Thyroid gland (tissue), 4 donors: ENCODE data around the gene RAET1E. TPM values are rescaled to one million over a fixed set of nuclear protein-coding genes. Genes with fewer than 3 reads are reported as not detected.

Source experiments
- DNase-seq, 2 donors: peaks; one replicate each; pipeline ENCODE4 v3.0.0-alpha.2; 2019
- H3K27ac ChIP-seq, 3 donors: fragments of 200-600 bp; sonication (generic); 1 replicate in 2 of 3; 2 replicates in 1 of 3; pipeline ENCODE4 v1.5.1; 2016 to 2019; ENCODE audit warnings: mild to moderate bottlenecking in 1 of 3, moderate library complexity in 1 of 3
- H3K27me3 ChIP-seq: fragments of 200-600 bp; sonication (generic); one replicate; pipeline ENCODE4 v1.5.1; 2019
- H3K36me3 ChIP-seq, 2 donors: fragments of 200-600 bp; sonication (generic); one replicate each; pipeline ENCODE4 v1.5.1; 2016 to 2019
- H3K4me1 ChIP-seq, 2 donors: fragments of 200-600 bp; sonication (generic); one replicate each; pipeline ENCODE4 v1.5.1; 2017 to 2019
- H3K4me3 ChIP-seq, 3 donors: fragments of 200-600 bp; sonication (generic); replicated peaks in 1 of 3; 1 replicate in 2 of 3; 2 replicates in 1 of 3; pipeline ENCODE4 v1.5.1; 2016; ENCODE audit warnings: mild to moderate bottlenecking in 1 of 3
- H3K9me3 ChIP-seq: fragments of 200-600 bp; sonication (generic); one replicate; pipeline ENCODE4 v1.5.1; 2017
- CTCF ChIP-seq, 6 experiments: fragments of 200-600 bp in 3 of 6; fragments of 450-650 bp in 3 of 6; sonication (generic) in 3 of 6; IDR thresholded peaks; one replicate each; pipeline ENCODE4 v1.5.1; 2016 to 2019; ENCODE audit warnings: antibody characterized with exemption in 6 of 6, mild to moderate bottlenecking in 2 of 6, inconsistent platforms in 1 of 6, moderate library complexity in 1 of 6
- POLR2A ChIP-seq, 2 donors: fragments of 450-650 bp; IDR thresholded peaks; one replicate each; pipeline ENCODE4 v1.6.1; 2017; ENCODE audit warnings: antibody characterized with exemption in 2 of 2, mild to moderate bottlenecking in 2 of 2, moderate library complexity in 1 of 2
- WGBS, 2 donors: methylation state at CpG; one replicate each; pipeline ENCODE4 v1.1.5; 2017; 5-methylcytosine and 5-hydroxymethylcytosine counted together
- intact Hi-C: fragments of 100-400 bp; cut with DNase I; formaldehyde crosslinking; loops from one replicate; pipeline ENCODE4 v1.15.1; 2023
- total RNA-seq, 4 donors: library from RNA; depleted of rRNA; stranded (reverse); fragments of >200 nt; gene quantifications; one replicate each; pipeline ENCODE4 v1.2.3, GENCODE V29; 2016

The RAET1E gene
- total RNA-seq, 4 donors from 2014 or later: 1.7 TPM; not detected in 3

GRCh38 chr6:149918151-149918905, 20.4 kb upstream of the RAET1E start:
- H3K4me3 ChIP-seq: no peak overlapping the region
- peaks cover 1 to 8% of the 10 kb centered on the region in 2 donors for H3K4me1 ChIP-seq
- no peak for DNase-seq
- TF ChIP-seq CTCF (IDR thresholded peaks at IDR 0.05) (no peak), POLR2A (IDR thresholded peaks at IDR 0.05) (no peak)
- no peaks in the 10 kb centered on the region for H3K9me3 ChIP-seq
- no peaks in the 10 kb centered on the region for H3K36me3 ChIP-seq
- WGBS, 2 donors: 91% methylated on average over 6 of the region's 6 CpGs
- H3K27ac ChIP-seq: no peak overlapping the region
- intact Hi-C loops: no loop called here
- no peaks in the 10 kb centered on the region for H3K27me3 ChIP-seq

GRCh38 chr6:149917679-149918078, 19.8 kb upstream of the RAET1E start:
- no peaks in the 10 kb centered on the region for H3K27me3 ChIP-seq
- no peaks in the 10 kb centered on the region for H3K36me3 ChIP-seq
- 99 to 100% methylated on average over 2 of the region's 2 CpGs for WGBS, 2 donors
- TF ChIP-seq CTCF (IDR thresholded peaks at IDR 0.05): no peak
- TF ChIP-seq POLR2A (IDR thresholded peaks at IDR 0.05): no peak
- intact Hi-C loops: no loop called here
- peaks cover 0 to 5% of the 10 kb centered on the region in 2 donors for H3K4me1 ChIP-seq
- no peak overlapping the region for H3K4me3 ChIP-seq
- H3K9me3 ChIP-seq: no peaks in the 10 kb centered on the region
- no peak overlapping the region for H3K27ac ChIP-seq
- no peak for DNase-seq

GRCh38 chr6:149915970-149916865, 18.3 kb upstream of the RAET1E start:
- DNase-seq: no peak
- no peaks in the 10 kb centered on the region for H3K4me1 ChIP-seq
- TF ChIP-seq CTCF (IDR thresholded peaks at IDR 0.05) (no peak), POLR2A (IDR thresholded peaks at IDR 0.05) (no peak)
- 91 to 96% methylated on average over 10 of the region's 10 CpGs for WGBS, 2 donors
- H3K9me3 ChIP-seq: no peaks in the 10 kb centered on the region
- no peak overlapping the region for H3K4me3 ChIP-seq
- no peak overlapping the region for H3K27ac ChIP-seq
- no peaks in the 10 kb centered on the region for H3K36me3 ChIP-seq
- H3K27me3 ChIP-seq: no peaks in the 10 kb centered on the region
- intact Hi-C loops: no loop called here

- intact Hi-C loops: no loop called here
- no peaks in the 10 kb centered on the region for H3K36me3 ChIP-seq
- no peaks in the 10 kb centered on the region for H3K9me3 ChIP-seq
- WGBS, 2 donors: 73 to 75% methylated on average over 9 of the region's 9 CpGs
- no peaks in the 10 kb centered on the region for H3K27me3 ChIP-seq
- no peaks in the 10 kb centered on the region for H3K4me1 ChIP-seq
- no peak overlapping the region for H3K4me3 ChIP-seq
- no peak overlapping the region for H3K27ac ChIP-seq
- no peak for DNase-seq
- TF ChIP-seq POLR2A (IDR thresholded peaks at IDR 0.05) (no peak), CTCF (IDR thresholded peaks at IDR 0.05) (no peak)
Observed at GRCh38 chr6:149913540-149914240, 15.8 kb upstream of the RAET1E start.
